OCI-LY7 (cell line): Measurements from ENCODE around the gene GOLGA7B.

ENCODE experiments used
- CTCF ChIP-seq: fragments of 200-600 bp; sonication (generic); conservative IDR thresholded peaks from 2 replicates; pipeline ENCODE4 v1.5.1; 2014; ENCODE audit warnings: mild to moderate bottlenecking, antibody characterized with exemption, low read length, moderate library complexity, mixed read lengths
- EZH2phosphoT487 ChIP-seq: fragments of 200-600 bp; sonication (generic); IDR thresholded peaks from 2 replicates; pipeline ENCODE4 v1.6.1; 2018; ENCODE audit warnings: low read depth, borderline replicate concordance, mild to moderate bottlenecking, mixed run types, antibody characterized with exemption, low read length, moderate library complexity, mixed read lengths

GRCh38 chr10:97820096-97820704 lies 29.4 kb upstream of the GOLGA7B start:
- TF ChIP-seq CTCF (no peak), EZH2phosphoT487 (no peak)
